Cardiac septum (tissue), 1 donor: Measurements from ENCODE around the gene GDF9. TPM values are rescaled to one million over a fixed set of nuclear protein-coding genes. Genes with fewer than 3 reads are reported as not detected.

Experiments used
- DNase-seq: peaks from one replicate; pipeline ENCODE4 v3.0.0-alpha.2; 2020; ENCODE audit warnings: low spot score
- intact Hi-C: fragments of 100-400 bp; cut with DNase I; formaldehyde crosslinking; loops from one replicate; pipeline ENCODE4 v1.14.0; 2022
- total RNA-seq: library from RNA; stranded (reverse); fragmentation: NEBNext Ultra II Directional; extraction: Animal tissue kit (Norgen Biotek cat#: 25700); gene quantifications from one replicate; pipeline ENCODE4 v1.2.1, GENCODE V29; 2021
- donor health status: DM: no; HTN: no; CAD: no.

The GDF9 gene
- total RNA-seq, 1 donor from 2014 or later, result 0.43 TPM

DNA sequence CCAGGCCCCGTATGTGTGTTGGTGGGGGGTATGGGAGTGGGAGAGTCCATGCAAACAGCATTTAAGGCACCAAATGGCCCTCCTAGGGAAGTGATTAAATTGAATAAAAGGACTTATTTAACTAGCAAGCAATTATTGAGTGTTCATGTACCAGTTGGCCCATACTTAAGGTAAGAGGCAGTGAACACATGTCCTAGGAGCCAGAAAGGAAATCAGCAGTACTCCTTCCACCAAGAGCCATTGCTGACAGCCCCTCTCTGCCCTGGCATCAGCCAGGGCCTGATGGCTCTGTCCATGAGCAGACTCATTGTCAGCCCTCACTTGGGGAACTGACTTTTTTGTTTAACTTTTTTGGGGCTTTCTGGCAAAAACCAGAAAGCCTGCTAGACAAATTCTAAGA is 25.4 kb downstream of the GDF9 start:
- no peak for DNase-seq
- intact Hi-C loops, result no loop called here

DNA sequence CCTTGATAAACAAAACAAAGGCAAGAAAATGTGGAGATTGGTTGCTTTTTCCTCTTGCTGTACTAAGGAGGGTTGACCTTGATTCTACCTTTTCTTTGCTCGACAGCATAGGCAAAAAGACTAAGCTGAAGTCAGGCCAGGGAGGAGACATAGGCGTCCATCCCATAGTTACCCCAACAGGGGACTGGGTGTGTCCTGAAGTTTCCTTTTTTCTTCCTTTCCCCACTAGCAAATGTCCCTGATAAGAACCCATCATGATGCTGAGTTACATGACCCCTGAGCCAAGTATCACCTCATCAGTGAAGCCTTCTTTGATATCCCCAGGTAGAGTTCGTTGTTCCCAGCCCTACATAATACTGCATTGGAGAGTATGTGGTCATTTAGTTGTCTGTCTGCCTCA is 26.0 kb downstream of the GDF9 start:
- intact Hi-C loops, result no loop called here
- no peak for DNase-seq

DNA sequence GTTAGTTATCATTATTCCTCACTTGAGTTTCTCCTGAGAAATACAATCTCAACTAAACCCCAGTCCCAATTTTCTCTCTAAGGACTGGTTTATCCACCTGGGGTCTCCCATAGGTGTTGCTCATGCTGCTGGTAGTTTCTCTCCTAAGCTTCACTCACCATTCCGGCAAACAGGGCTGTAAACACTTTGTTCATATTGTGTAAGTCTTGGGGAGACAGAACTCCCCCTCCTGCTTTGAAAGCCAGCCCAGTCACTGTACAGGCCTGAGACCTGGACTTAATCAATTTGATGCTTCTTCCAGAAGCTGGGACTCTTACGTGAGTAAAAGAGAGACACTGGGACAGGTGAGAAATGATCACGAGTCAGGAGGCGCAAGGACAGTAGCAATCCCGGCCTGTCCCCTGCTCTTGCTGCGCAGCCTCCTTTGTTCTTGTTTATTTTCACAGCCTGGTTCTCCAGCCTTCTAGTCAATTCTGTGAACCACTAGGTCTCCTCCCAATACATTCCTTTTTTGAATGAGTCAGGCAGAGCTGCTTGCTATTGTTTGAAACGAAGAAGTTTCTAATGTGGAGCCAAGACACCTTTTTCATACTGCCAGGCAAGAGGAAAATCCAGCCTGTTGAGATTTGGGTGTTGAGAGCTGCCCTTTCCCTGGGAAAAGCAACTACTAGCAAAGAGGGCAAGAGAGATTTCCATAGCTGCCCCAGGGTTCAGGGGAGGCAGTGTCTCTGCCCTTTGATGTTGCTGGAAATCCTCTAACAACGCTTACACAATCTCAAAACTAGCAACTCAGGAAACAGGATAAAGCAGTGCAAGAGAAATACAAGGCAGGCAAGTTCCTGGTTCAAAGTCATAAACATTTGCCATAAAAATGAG is 26.6 kb downstream of the GDF9 start:
- intact Hi-C loops, result no loop called here
- DNase-seq, result no peak

DNA sequence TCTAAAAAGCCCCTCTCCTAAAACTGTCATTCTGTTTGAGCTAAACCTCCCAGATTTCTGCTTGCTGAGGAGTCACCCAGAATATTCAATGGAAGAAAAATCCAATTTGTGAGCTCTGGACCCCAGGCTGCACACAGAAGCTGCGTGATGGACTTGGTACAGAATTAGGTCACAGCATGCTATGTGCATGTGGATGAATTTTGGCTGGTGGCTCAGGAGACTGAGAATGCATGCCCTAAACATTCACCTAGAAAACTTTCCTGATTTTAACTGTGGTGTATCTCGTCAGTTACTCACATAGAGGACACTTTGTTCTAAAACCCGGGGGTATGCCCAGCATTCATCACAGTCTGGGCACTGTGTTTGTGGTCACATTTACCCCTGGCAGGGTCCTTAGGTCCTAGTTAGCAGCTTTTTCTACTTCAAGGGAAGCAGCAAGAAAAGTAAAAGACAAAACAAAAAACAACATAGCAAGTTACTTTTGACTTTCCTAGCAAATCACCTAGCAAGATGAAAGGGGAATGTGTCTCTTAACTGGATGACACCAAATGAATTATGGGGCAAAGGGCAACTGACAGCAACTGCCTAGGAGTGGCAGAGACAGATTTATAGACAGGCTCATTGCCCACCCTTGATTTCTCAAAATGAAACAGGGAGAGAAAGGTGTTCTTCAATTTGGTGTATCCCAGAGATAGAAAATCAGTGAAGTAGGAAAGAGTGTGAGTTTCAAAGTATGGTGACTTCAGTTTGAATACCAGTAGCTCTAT is 27.6 kb downstream of the GDF9 start:
- intact Hi-C loops, result no loop called here
- DNase-seq, result no peak

DNA sequence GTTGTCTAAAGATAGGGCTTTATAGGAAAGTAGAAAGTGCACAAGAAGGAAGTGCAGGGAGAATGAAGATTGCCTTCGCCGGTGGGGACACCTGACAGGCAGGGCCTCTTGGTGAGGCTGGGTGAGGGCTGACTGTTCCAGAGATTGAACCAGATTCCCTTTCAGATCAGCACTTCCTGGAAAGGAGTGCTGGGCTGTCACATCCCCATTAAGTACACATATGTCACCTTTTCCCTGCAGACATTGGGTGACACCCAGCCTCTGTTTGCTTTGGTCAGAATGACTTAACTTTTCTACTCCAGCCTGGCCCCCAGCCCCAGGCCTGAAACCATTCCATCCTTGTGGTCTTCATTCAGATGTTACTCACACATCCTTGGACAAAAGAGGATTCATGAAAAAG is 28.4 kb downstream of the GDF9 start:
- DNase-seq, result no peak
- intact Hi-C loops, result no loop called here

DNA sequence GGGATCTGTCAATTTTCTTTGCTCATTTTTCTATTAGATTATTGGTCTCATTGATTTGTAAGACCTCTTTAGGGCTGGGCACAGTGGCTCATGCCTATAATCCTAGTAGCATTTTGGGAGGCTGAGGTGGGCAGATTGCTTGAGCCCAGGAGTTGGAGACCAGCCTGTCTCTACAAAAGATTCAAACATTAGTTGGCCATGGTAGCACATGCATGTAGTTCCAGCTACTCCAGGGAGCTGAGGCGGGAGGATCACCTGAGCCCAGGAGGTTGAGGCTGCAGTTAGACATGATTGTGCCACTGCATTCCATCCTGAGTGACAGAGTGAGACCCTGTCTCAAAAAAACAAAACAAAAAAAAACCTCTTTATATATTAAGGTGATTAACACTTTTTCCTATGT is 29.4 kb downstream of the GDF9 start:
- no peak for DNase-seq
- intact Hi-C loops, result no loop called here

DNA sequence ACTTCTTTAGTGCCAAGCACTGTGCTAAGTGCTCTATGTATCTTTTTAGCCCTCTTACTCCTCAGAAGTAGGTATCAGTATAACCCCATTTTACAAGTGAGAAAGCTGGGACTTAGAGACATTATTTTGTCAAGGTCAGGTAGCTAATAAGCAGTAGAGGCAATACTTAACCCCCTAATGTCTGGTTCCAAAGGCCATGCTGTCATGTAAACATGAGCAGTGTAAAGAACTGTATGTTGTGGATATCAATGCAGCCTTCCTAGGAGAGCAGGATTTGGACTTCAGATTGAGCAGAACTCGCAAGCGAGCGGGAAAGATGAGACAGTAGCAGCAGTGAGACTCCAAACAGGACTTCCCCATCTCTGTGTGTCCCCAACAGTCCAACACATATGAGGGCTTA is 32.2 kb downstream of the GDF9 start:
- no peak for DNase-seq
- intact Hi-C loops, result no loop called here

DNA sequence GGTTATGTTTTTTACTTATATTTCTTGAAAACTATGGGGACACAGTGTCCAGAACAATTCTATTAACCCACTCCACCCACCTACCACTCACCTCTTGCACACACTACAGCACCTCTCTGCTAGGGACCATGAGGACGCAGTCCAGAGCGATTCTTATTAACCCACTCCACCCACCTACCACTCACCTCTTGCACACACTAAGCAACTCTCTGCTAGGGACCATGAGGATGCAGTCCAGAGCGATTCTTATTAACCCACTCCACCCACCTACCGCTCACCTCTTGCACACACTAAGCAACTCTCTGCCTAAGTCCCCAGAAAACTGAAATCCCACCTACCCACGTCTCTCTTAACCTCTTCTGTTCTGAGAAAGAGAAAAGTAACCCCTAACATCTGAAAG is 33.7 kb downstream of the GDF9 start:
- no peak for DNase-seq
- intact Hi-C loops, result no loop called here

DNA sequence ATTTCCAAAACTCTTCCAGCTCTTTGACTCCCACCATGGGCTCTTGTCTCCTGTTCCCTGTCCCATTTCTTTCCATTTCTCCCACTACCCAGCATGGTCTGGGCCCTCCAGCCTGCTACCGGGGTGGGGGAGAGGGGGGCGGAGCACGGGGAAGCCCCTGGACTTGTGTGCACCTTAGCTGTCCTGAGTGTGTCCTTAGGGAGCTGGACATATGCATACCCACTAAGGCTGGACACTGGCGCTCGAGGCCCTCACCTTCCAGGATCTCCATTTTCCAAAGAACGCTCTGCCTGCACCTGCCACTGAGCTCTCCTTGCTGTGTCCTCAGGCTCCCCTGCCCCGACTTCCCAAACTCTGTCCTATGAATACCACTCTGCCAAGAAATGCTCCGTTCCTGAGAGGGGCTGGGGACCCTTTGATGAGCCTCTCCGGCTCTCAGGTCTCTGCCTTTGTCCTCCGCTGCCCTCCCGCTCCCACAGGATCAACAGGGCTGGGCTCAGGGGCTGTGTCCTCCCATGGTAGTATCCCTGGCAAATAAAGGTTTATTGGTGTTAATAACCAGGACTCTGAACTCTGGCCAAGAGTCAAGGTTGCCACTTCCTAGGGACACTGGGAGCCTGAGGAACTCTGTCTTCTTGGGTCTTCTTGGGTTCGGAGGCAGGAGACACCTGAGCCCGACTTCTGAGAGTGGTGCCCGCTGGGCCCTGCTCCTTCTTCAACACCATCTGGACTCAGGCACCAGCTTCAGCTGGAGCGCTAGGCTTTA is 35.0 kb downstream of the GDF9 start:
- intact Hi-C loops, result loop anchor here (2.0 kb wide), 1 partner anchor 36 kb away; the partner anchor contains the start of genes GDF9 and UQCRQ
- DNase-seq, result no peak

DNA sequence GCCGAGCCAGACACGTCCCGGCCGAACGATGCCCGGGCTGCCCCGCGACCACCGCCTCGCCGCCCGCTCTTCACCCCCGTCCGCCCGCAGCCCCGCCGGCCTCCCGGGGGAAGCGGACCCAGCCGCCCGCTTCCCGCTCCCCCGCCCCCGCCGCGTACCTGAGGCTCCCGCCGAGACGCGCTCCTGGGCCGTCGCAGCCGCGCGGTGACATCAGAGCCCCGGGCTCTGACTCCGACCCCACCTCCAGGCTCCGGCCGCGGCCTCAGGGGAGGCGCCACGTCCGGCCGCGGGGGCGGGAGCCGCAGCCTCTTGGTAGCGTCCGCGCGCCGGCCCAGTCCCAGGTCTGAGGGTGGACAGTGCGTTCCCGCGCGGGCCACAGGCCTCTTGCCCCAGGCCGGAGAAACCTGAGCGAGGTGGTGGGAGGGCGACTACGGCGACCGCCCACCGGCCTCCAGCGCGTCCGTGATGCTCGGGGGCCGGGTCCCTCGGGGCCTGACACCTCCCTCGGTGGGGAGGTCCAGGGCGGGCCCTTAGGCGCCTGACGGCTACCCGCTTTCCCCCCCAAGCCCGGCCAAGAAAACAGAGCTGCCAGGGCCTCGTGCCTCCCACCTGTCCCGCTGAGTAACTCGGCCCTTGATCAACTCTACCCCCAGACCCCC is 35.7 kb downstream of the GDF9 start, which contains the start of gene SHROOM1:
Gene SHROOM1, minus strand, starts transcription at position 212 of the 659 bp plus-strand sequence. CDS start 4,507 bp downstream, outside the sequence.
- intact Hi-C loops, result loop anchor here (1.0 to 2.0 kb wide), 2 partner anchors 36 to 53 kb away; partner anchors contain the start of genes GDF9 and UQCRQ
- peak; percentile 82 for DNase-seq

DNA sequence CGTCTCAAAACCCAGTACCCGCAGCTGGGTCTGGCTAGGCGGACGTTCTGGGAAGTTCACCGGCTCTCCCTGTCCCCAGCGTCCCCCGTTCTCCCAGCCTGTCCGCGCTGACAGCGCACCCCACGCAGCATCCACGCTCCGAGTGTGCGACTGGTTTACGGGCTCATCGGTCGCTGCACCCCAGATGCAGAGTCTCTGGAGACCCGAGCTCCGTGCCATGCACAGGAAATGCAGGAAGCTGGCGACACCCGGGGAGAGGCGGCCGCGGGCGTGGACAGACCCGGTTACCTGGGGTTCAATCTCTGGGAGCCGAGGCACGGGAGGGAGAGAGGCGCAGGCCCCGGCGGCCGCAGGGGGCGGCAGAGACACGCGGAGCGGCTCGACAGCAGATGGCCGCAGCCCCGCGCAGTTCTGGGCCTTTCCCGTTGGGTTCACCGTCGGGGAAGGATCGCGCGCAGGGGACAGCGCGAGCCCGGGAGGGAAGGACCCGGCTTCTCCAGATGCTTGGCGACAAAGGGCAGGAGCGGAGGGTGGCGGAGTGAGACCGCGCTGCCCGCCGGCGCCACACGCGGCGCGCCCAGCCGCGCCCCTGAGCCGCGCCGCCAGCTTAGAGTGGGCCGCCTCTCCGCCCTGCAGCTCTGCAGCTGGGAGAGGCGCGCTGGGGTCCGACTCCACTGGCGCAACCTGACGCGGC is 36.4 kb downstream of the GDF9 start:
- peak; percentile 89 for DNase-seq
- intact Hi-C loops, result loop anchor here (1.0 to 5.0 kb wide), 3 partner anchors 37 to 132 kb away; partner anchors contain the start of genes AFF4, GDF9 and UQCRQ

DNA sequence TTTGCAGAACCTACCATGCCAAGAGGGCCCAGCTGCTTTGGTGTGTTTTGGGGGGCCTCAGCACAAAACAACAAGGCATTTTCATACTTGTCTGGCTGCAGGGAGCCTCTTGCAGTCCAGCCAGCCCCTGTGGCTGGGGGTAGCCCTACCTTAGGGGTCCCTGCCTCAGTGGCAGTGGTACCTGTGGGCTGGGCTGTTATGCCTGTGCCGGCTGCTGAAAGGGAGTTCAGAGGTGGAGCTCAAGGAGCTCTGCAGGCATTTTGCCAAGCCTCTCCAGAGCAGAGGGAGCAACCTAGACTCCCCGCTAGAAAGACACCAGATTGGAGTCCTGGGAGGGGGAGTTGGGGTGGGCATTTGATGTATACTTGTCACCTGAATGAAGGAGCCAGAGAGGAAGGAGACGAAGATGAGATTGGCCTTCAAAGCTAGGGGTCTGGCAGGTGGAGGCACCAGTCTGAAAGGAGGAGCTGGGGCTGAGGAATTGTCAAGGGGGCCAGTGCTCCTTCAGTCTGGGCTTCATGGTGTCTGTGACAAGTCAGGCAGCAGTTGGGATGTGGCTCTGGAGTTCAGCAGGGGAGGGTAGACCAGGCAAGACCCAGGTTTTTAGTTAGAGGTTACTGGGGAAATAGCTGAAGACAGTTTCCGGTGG is 37.3 kb downstream of the GDF9 start:
- intact Hi-C loops, result loop anchor here (5.0 kb wide), 1 partner anchor 133 kb away; the partner anchor contains the start of gene AFF4
- DNase-seq, result no peak

DNA sequence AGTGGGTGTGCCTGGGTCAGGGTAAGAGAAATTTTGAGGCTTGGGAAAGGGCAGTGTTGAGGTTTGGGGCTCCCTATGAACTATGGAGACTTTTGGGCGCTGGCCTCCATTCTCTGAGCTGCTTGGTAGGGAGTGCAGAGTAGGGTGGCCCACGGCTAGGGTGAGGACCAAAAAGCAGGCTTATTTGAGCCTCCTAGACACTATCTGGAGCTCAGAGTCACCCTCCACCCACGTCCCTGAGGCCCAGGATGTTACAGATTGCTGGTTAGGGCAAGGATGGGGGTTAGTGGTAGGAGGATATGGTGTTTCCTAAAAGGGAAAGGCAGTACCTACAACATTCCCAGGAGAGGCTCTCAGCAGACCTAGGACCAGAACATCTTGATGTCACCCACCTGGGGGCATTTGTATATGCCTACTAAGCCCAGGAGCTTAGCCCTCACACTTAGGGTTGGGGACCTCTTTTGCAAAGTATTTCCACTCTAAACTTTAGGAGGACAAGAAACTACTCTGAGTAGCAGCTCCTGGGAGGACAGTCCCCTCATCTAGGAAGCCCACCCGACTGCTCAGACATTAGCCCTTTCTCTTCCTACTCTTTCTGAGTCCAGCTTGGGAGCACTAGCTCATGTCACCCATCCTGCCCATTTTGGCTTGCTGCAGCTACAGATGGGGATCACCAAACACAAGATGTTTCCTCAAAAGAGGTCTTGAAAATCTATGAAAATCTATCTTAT is 38.2 kb downstream of the GDF9 start:
- intact Hi-C loops, result loop anchor here (5.0 kb wide), 1 partner anchor 134 kb away; the partner anchor contains the start of gene AFF4
- DNase-seq, result no peak

DNA sequence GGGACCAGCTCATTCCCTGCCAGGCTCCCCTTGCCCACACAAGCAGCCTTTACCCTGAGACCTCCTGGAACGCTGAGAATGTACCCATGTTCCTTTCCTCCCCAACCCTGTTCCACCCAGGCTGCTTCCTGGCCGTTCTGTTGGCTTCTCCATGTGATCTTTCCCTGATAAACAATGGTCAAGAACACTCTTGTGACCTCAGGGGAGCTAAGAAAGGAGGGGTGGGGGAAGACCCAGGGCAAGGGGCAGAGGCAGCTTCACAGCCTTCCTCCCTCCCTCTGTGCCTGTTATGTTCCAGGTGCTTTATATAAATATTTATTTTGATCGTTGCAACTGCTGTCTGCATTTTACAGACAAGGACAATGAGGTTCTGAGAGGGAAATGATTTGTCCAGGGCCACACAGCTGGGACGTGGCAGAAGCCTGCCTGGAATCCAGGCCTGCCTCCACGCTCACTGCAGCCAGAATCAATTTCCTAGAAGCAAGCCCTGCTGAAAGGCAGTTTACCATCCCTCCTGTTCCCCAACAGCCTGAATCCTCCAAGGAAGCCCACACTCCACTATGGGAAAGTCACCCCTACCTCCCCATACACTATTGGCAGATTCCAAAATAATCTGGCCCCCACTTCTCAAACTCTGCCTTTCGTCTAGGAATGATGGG is 39.7 kb downstream of the GDF9 start:
- no peak for DNase-seq
- intact Hi-C loops, result loop anchor here (5.0 kb wide), 1 partner anchor 136 kb away; the partner anchor contains the start of gene AFF4

DNA sequence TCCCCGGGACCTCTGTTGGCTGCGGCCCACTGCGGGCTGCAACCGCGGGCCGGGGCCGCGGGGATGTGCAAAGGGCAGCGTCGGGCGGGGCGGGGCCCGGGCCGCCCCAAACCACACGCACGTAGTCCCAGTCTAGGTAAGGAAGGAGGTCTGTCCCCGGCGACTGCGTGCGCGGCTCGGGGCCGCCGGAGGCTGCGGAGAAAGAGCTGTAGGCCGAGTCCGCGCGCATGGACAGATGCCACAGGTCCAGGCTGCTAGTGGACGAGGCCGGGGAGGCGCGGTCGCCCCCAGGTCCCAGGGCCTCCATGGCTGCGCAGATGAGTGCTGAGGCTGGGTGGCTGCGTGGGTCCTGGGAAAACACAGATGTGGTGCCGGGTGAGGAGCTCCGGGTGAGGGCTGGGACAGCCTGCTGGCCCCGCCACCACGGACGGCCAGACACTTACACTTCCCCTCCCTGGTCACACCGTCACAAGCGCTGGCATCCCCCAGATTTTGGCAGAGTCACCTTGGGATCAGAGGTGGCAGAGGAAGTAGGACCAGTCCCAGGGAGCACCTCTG is 40.4 kb downstream of the GDF9 start:
- intact Hi-C loops, result loop anchor here (5.0 kb wide), 1 partner anchor 136 kb away; the partner anchor contains the start of gene AFF4
- DNase-seq, result no peak
